ENCODE data around the gene SCLY.

Gene SCLY

GRCh38 chr2:238140040-238140439 lies 79.2 kb downstream of the SCLY start:
- DNase-seq (ENCODE audit: low read depth): no peak

GRCh38 chr2:238140721-238141540 lies 80.1 kb downstream of the SCLY start:
- DNase-seq (ENCODE audit: low read depth): no peak

GRCh38 chr2:238141541-238142318 lies 80.9 kb downstream of the SCLY start:
- DNase-seq (ENCODE audit: low read depth): peak; percentile 76

- peak; percentile 56 for DNase-seq (ENCODE audit: low read depth)
Observed at GRCh38 chr2:238142382-238143205, 81.8 kb downstream of the SCLY start.

- peak; percentile 93 for DNase-seq (ENCODE audit: low read depth)
Observed at GRCh38 chr2:238143239-238143951, 82.6 kb downstream of the SCLY start.

DNA sequence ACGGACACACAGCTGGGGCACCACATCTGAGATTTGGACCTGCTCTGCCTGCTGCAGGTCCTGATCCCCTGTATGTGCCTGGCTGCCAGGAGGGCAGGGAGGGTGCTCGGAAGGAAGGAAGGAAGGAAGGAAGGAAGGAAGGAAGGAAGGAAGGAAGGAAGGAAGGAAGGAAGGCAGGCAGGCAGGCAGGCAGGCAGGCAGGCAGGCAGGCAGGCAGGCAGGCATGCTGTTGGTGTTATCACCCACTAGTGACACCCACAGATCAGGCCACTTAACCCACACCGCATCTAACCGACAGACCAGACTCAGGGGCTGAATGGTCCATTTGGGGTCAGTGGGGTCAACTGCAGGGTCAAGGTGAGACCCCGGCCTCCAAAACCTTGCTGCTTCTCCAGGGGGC lies 83.5 kb downstream of the SCLY start:
- DNase-seq (ENCODE audit: low read depth): no peak

DNA sequence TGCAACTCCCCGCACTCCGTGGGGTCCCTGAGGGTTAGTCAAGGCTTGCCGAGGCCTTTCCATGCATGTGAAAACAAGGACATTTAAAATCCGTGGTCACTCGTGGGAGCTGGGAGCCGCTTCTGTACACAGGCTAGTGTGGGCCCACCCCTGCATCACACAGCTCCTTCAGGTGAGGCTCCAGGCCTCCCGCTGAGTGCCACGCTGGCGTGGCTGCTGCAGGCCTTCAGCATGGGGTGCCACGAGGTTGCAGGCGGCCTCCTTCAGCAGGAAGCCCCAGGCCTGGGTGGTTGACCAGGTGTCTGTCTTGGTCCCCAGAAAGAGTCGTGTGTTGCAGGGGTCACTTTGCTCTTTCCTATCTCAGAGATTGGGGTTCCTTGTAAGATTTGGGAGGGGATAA lies 84.2 kb downstream of the SCLY start:
- no peak for DNase-seq (ENCODE audit: low read depth)

- DNase-seq (ENCODE audit: low read depth): no peak
Observed at GRCh38 chr2:238145851-238146250, 85.0 kb downstream of the SCLY start.

DNA sequence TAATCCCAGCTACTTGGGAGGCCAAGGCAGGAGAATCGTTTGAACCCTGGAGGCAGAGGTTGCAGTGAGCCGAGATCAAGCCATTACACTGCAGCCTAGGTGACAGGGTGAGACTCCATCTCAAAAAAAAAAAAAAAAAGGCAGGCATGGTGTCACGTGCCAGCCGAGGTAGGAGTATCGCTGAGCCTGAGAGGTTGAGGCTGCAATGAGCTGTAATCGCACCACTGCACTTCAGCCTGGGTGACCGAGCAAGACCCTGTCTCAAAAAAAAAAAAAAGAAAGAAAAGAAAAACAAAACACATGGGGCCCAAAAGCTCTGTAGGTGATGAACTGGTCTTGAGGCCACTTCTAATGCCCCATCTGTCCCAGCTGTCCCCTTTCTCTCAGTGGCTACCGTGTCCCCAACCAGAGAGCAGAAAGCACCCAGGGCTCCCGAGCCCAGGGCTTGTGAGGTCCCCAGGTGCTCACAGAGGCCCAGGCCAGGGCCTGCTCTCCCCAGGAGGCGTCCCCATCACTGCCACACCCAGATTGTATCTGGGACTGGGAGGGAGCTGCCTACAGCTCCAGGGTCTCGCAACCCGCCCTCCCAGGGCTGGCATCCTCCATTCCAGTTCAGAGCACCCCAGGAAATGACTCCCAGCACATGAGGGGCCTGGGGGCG lies 86.2 kb downstream of the SCLY start:
- no peak for DNase-seq (ENCODE audit: low read depth)

GRCh38 chr2:238148981-238149380 lies 88.2 kb downstream of the SCLY start:
- DNase-seq (ENCODE audit: low read depth): no peak

Measured in EH (cell line).